Lung (tissue), 16 donors: ENCODE measurements around the gene NUDT13. TPM values are rescaled to one million over a fixed set of nuclear protein-coding genes. Genes with fewer than 3 reads are reported as not detected.

Source experiments
- ATAC-seq: fragments of 200-7000 bp; cut with Tn5 transposase; one replicate; pipeline ENCODE4 v1.9.1; 2020; ENCODE audit warnings: moderate number of reproducible peaks; ENCODE audit not compliant: insufficient read depth, low FRiP score
- DNase-seq, 3 donors: peaks; one replicate each; pipeline ENCODE4 v3.0.0-alpha.2; 2013 to 2017
- H3K27ac ChIP-seq, 2 donors: one replicate each; pipeline ENCODE4 v1.5.1; 2013; ENCODE audit warnings: mild to moderate bottlenecking in 2 of 2, moderate library complexity in 2 of 2, control low read depth in 1 of 2, inconsistent platforms in 1 of 2, low read depth in 1 of 2, low read length in 1 of 2
- H3K27me3 ChIP-seq, 3 donors: one replicate each; pipeline ENCODE4 v1.5.1; 2013; ENCODE audit warnings: low read length in 2 of 3; ENCODE audit not compliant: control insufficient read depth in 3 of 3, insufficient read depth in 3 of 3
- H3K36me3 ChIP-seq, 4 donors: one replicate each; pipeline ENCODE4 v1.5.1; 2013; ENCODE audit warnings: low read length in 4 of 4, mild to moderate bottlenecking in 1 of 4, moderate library complexity in 1 of 4; ENCODE audit not compliant: control insufficient read depth in 4 of 4, insufficient read depth in 4 of 4
- H3K4me1 ChIP-seq, 5 donors: one replicate each; pipeline ENCODE4 v1.5.1; 2013; ENCODE audit warnings: low read length in 5 of 5, mild to moderate bottlenecking in 2 of 5, moderate library complexity in 1 of 5; ENCODE audit not compliant: control insufficient read depth in 5 of 5, insufficient read depth in 5 of 5
- H3K4me3 ChIP-seq: one replicate; pipeline ENCODE4 v1.5.1; 2013; ENCODE audit warnings: mild to moderate bottlenecking, control low read depth, moderate library complexity
- H3K9ac ChIP-seq, 2 donors: one replicate each; pipeline ENCODE4 v1.5.1; 2013; ENCODE audit warnings: low read length in 2 of 2, control low read depth in 1 of 2; ENCODE audit not compliant: insufficient read depth in 1 of 2
- H3K9me3 ChIP-seq, 4 donors: one replicate each; pipeline ENCODE4 v1.5.1; 2013; ENCODE audit warnings: low read length in 3 of 4, mild to moderate bottlenecking in 1 of 4, moderate library complexity in 1 of 4; ENCODE audit not compliant: control insufficient read depth in 4 of 4, insufficient read depth in 3 of 4
- CTCF ChIP-seq: IDR thresholded peaks from 2 replicates; pipeline ENCODE4 v1.5.1; 2012; ENCODE audit warnings: mild to moderate bottlenecking; ENCODE audit errors: control extremely low read depth, extremely low read depth
- WGBS, 2 donors: extraction: QIAGEN DNeasy Blood & Tissue Kit; methylation state at CpG; one replicate each; pipeline ENCODE4 v1.1.7; 2013; 5-methylcytosine and 5-hydroxymethylcytosine counted together
- long read RNA-seq, 5 donors: transcript quantifications; one replicate each; lab custom pipeline, GENCODE V29; 2026
- polyA plus RNA-seq, 2 donors: library from polyadenylated mRNA; stranded (reverse); fragments of 200-250 nt; gene quantifications; one replicate each; pipeline ENCODE4 v1.2.1, GENCODE V29; 2013
- total RNA-seq, 2 donors: library from RNA; depleted of rRNA in 1 of 2; stranded (reverse); fragments of >200 nt in 1 of 2; gene quantifications; one replicate each; pipeline ENCODE4 v1.2.1, GENCODE V29; 2014 to 2021
- donor health status: control.
- donor health status: control.
- donor health status: Bipolar disorder and iron deficiency.
- donor health status: healthy.
- donor health status: DM: yes; HTN: yes; CAD: no.

NUDT13 gene
- total RNA-seq (1 to 10 TPM; 2.4 to 3.8 TPM), polyA plus RNA-seq (1 to 10 TPM; 1.4 to 4.2 TPM)
- long read RNA-seq, donor 1, partial matches to known transcripts, result 0 of 1 reads
- long read RNA-seq, donor 1, other reads (novel, unspliced or antisense), result 0 of 1 reads
- long read RNA-seq, donor 2, result 0 reads
- long read RNA-seq, donor 3, partial matches to known transcripts, result 0 of 6 reads
- long read RNA-seq, donor 3, other reads (novel, unspliced or antisense), result 6 of 6 reads
- long read RNA-seq, donor 4, partial matches to known transcripts, result 0 of 1 reads
- long read RNA-seq, donor 4, other reads (novel, unspliced or antisense), result 0 of 1 reads
- long read RNA-seq, donor 5, partial matches to known transcripts, result 0 of 1 reads
- long read RNA-seq, donor 5, other reads (novel, unspliced or antisense), result 0 of 1 reads

- H3K9me3 ChIP-seq, result no peaks in the 10 kb centered on the region
- peak within 1 kb of the TSS; percentile 41 for H3K4me3 ChIP-seq
- peaks cover 0 to 9% (median 2%) of the 10 kb centered on the region in 4 donors for H3K36me3 ChIP-seq
- H3K4me1 ChIP-seq, result no peaks in the 10 kb centered on the region
- WGBS, 2 donors, result 1 to 2% methylated on average over 5 of the region's 5 CpGs
- no peaks in the 10 kb centered on the region for H3K27me3 ChIP-seq
- TF ChIP-seq CTCF, result no peak
- H3K27ac ChIP-seq, result peak within 1 kb of the TSS; percentile 90 to 98
- peak within 1 kb of the TSS; percentile 63 to 77 for H3K9ac ChIP-seq
- ATAC-seq (peak; percentile 89), DNase-seq (peak; percentile 79 to 92 (median 90))
Measured at GRCh38 chr10:73110345-73110849, at the start of gene NUDT13. TSS of gene NUDT13 (plus strand) at chr10:73110455. CDS start at chr10:73114366, 3,911 bp downstream.

GRCh38 chr10:73060738-73061635 is 49.3 kb upstream of the NUDT13 start:
- Histone ChIP-seq H3K9ac (no peak overlapping the region), H3K4me3 (no peak overlapping the region), H3K4me1 (no peaks in the 10 kb centered on the region), H3K36me3 (peaks cover 6 to 21% (median 8%) of the 10 kb centered on the region in 4 donors), H3K27ac (no peak overlapping the region), H3K9me3 (no peaks in the 10 kb centered on the region), H3K27me3 (no peaks in the 10 kb centered on the region)
- ATAC-seq, result no peak
- WGBS, 2 donors, result 42 to 48% methylated on average over 5 of the region's 5 CpGs
- TF ChIP-seq CTCF, result peak; percentile 15
- peak in 2 of 3 donors; percentile 24 to 36 for DNase-seq

GRCh38 chr10:73061743-73062142 is 48.5 kb upstream of the NUDT13 start:
- no peaks in the 10 kb centered on the region for H3K27me3 ChIP-seq
- H3K4me1 ChIP-seq, result no peaks in the 10 kb centered on the region
- peaks cover 4 to 25% (median 8%) of the 10 kb centered on the region in 4 donors for H3K36me3 ChIP-seq
- H3K9me3 ChIP-seq, result no peaks in the 10 kb centered on the region
- no peak for TF ChIP-seq CTCF
- no peak overlapping the region for H3K27ac ChIP-seq
- H3K9ac ChIP-seq, result no peak overlapping the region
- 93 to 94% methylated on average over 1 of the region's 1 CpG for WGBS, 2 donors
- ATAC-seq (no peak), DNase-seq (no peak)
- H3K4me3 ChIP-seq, result no peak overlapping the region
